HFFc6 (cell line): ENCODE results near the gene C1orf21. TPM values are rescaled to one million over a fixed set of nuclear protein-coding genes. Genes with fewer than 3 reads are reported as not detected.

Source experiments
- DNase-seq: peaks from one replicate; pipeline ENCODE4 v3.0.0-alpha.2; 2018
- H3K27ac Mint-ChIP-seq: 2 replicates; pipeline ENCODE4 v1.8.0; 2020; ENCODE audit warnings: mild to moderate bottlenecking, mixed read lengths
- H3K27me3 Mint-ChIP-seq: 2 replicates; pipeline ENCODE4 v1.8.0; 2021; ENCODE audit warnings: mild to moderate bottlenecking, moderate library complexity, mixed read lengths; ENCODE audit not compliant: insufficient read depth
- H3K36me3 Mint-ChIP-seq: 2 replicates; pipeline ENCODE4 v1.8.0; 2021; ENCODE audit warnings: low read depth, mixed read lengths
- H3K4me1 Mint-ChIP-seq: 2 replicates; pipeline ENCODE4 v1.8.0; 2020; ENCODE audit warnings: low read depth, mixed read lengths
- H3K4me3 Mint-ChIP-seq: 2 replicates; pipeline ENCODE4 v1.8.0; 2020; ENCODE audit warnings: mild to moderate bottlenecking, moderate library complexity, mixed read lengths
- H3K9me3 Mint-ChIP-seq: 2 replicates; pipeline ENCODE4 v1.8.0; 2020; ENCODE audit warnings: mild to moderate bottlenecking, mixed read lengths
- CTCF ChIP-seq: fragments of 200-600 bp; sonication (generic); IDR thresholded peaks from 2 replicates; pipeline ENCODE4 v1.5.0; 2021; ENCODE audit warnings: antibody characterized with exemption, mild to moderate bottlenecking
- total RNA-seq, 6 experiments: library from RNA; stranded (reverse); fragmentation: NEBNext Ultra II Directional; extraction: Animal tissue kit (Norgen Biotek cat#: 25700); gene quantifications; 2 replicates in 1 of 6; 3 replicates in 5 of 6; pipeline ENCODE4 v1.2.3, GENCODE V29; 2021

Gene C1orf21
- total RNA-seq, 6 experiments from 2014 or later, result 4.0 to 10.2 (median 8.5) TPM

GRCh38 chr1:184412472-184412871 lies 25.6 kb downstream of the C1orf21 start:
- Mint-ChIP-seq H3K36me3 (no peaks in the 10 kb centered on the region; the same call in 1 of the 2 replicates), H3K4me3 (no peak overlapping the region), H3K27ac (no peak overlapping the region), H3K27me3 (no peaks in the 10 kb centered on the region), H3K4me1 (peaks cover 27% of the 10 kb centered on the region), H3K9me3 (no peaks in the 10 kb centered on the region)
- no peak for TF ChIP-seq CTCF
- no peak for DNase-seq

- no peak for TF ChIP-seq CTCF
- H3K27me3 Mint-ChIP-seq, result peaks cover 1% of the 10 kb centered on the region; the same call in 1 of the 2 replicates
- H3K4me3 Mint-ChIP-seq, result no peak overlapping the region
- H3K4me1 Mint-ChIP-seq, result peaks cover 34% of the 10 kb centered on the region
- H3K27ac Mint-ChIP-seq, result no peak overlapping the region
- H3K9me3 Mint-ChIP-seq, result no peaks in the 10 kb centered on the region
- no peak for DNase-seq
- H3K36me3 Mint-ChIP-seq, result no peaks in the 10 kb centered on the region; the same call in 1 of the 2 replicates
Measured at GRCh38 chr1:184416481-184416880, 29.7 kb downstream of the C1orf21 start.

GRCh38 chr1:184416946-184417345 lies 30.1 kb downstream of the C1orf21 start:
- Mint-ChIP-seq H3K27me3 (peaks cover 1% of the 10 kb centered on the region; the same call in 1 of the 2 replicates), H3K27ac (no peak overlapping the region), H3K4me1 (peaks cover 34% of the 10 kb centered on the region), H3K9me3 (no peaks in the 10 kb centered on the region), H3K36me3 (no peaks in the 10 kb centered on the region; the same call in 1 of the 2 replicates), H3K4me3 (no peak overlapping the region)
- no peak for TF ChIP-seq CTCF
- no peak for DNase-seq

- DNase-seq, result no peak
- Mint-ChIP-seq H3K27me3 (peaks cover 1% of the 10 kb centered on the region; the same call in 1 of the 2 replicates), H3K9me3 (no peaks in the 10 kb centered on the region), H3K27ac (no peak overlapping the region), H3K4me1 (peaks cover 34% of the 10 kb centered on the region), H3K36me3 (no peaks in the 10 kb centered on the region; the same call in 1 of the 2 replicates), H3K4me3 (no peak overlapping the region)
- TF ChIP-seq CTCF, result no peak
Measured at GRCh38 chr1:184417916-184418315, 31.1 kb downstream of the C1orf21 start.

- peaks cover 1% of the 10 kb centered on the region; the same call in 1 of the 2 replicates for H3K27me3 Mint-ChIP-seq
- DNase-seq, result no peak
- no peak overlapping the region for H3K4me3 Mint-ChIP-seq
- peaks cover 34% of the 10 kb centered on the region for H3K4me1 Mint-ChIP-seq
- H3K36me3 Mint-ChIP-seq, result no peaks in the 10 kb centered on the region; the same call in 1 of the 2 replicates
- H3K9me3 Mint-ChIP-seq, result no peaks in the 10 kb centered on the region
- no peak for TF ChIP-seq CTCF
- no peak overlapping the region; the same call in 1 of the 2 replicates for H3K27ac Mint-ChIP-seq
Measured at GRCh38 chr1:184418652-184419349, 32.0 kb downstream of the C1orf21 start.
